Measurements from ENCODE around the gene ADD3.

DNA sequence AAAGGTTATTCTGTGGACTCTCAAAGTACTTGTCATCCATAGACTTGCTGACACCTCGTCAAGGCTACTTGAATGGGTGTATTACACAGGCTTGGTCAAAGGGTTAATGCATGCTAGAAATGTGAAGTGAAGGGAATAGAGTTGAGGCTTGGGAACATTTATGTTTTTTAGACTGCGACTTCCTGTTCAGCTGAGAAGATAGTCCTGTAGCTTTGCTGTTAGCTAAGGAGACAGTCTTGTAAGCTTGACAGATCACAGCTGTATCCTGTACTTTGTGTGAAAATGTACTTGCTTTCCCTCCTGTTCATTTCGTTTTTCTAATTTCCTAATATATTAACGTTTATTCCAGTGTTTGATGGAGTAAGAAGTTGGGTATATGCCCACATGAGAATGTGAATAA lies 52.1 kb downstream of the ADD3 start:
- TF ChIP-seq, protein P1, sequence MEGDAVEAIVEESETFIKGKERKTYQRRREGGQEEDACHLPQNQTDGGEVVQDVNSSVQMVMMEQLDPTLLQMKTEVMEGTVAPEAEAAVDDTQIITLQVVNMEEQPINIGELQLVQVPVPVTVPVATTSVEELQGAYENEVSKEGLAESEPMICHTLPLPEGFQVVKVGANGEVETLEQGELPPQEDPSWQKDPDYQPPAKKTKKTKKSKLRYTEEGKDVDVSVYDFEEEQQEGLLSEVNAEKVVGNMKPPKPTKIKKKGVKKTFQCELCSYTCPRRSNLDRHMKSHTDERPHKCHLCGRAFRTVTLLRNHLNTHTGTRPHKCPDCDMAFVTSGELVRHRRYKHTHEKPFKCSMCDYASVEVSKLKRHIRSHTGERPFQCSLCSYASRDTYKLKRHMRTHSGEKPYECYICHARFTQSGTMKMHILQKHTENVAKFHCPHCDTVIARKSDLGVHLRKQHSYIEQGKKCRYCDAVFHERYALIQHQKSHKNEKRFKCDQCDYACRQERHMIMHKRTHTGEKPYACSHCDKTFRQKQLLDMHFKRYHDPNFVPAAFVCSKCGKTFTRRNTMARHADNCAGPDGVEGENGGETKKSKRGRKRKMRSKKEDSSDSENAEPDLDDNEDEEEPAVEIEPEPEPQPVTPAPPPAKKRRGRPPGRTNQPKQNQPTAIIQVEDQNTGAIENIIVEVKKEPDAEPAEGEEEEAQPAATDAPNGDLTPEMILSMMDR (conservative IDR thresholded peaks at IDR 0.05; ENCODE audit: low read length), result no peak
- TF ChIP-seq EZH2phosphoT487 (IDR thresholded peaks at IDR 0.05; ENCODE audit: borderline replicate concordance), result no peak
